Measurements from ENCODE around the gene CD274.
"Not testable (repeated sequence)": the region's sequence is repeated elsewhere in the genome, so short reads cannot be mapped to it uniquely, and the experiment has no call there.

CD274 gene

GRCh38 chr9:5470122-5470521, 19.8 kb downstream of the CD274 start:
- no peak for DNase-seq

GRCh38 chr9:5470816-5471215, 20.5 kb downstream of the CD274 start:
- DNase-seq, result no peak

GRCh38 chr9:5475611-5476010, 25.3 kb downstream of the CD274 start:
- not testable (repeated sequence) for DNase-seq

- DNase-seq, result no peak
Measured at GRCh38 chr9:5478206-5478605, 27.9 kb downstream of the CD274 start.

- no peak for DNase-seq
Measured at GRCh38 chr9:5479994-5480694, 29.8 kb downstream of the CD274 start.

- no peak for DNase-seq
Measured at GRCh38 chr9:5480919-5481318, 30.6 kb downstream of the CD274 start.

- no peak for DNase-seq
Measured at GRCh38 chr9:5481322-5482040, 31.1 kb downstream of the CD274 start.

- DNase-seq, result no peak
Measured at GRCh38 chr9:5482194-5482593, 31.9 kb downstream of the CD274 start.

- no peak for DNase-seq
Measured at GRCh38 chr9:5483306-5483705, 33.0 kb downstream of the CD274 start.

- no peak for DNase-seq
Measured at GRCh38 chr9:5485378-5486085, 35.2 kb downstream of the CD274 start.

GRCh38 chr9:5486988-5487387, 36.6 kb downstream of the CD274 start:
- DNase-seq, result no peak

GRCh38 chr9:5488221-5489008, 38.1 kb downstream of the CD274 start:
- DNase-seq, result no peak

- DNase-seq, result no peak
Measured at GRCh38 chr9:5489630-5490490, 39.5 kb downstream of the CD274 start.

- DNase-seq, result no peak
Measured at GRCh38 chr9:5492965-5493678, 42.8 kb downstream of the CD274 start.

- no peak for DNase-seq
Measured at GRCh38 chr9:5493679-5494511, 43.6 kb downstream of the CD274 start.

GRCh38 chr9:5494765-5495164, 44.4 kb downstream of the CD274 start:
- not testable (repeated sequence) for DNase-seq

- DNase-seq, result no peak
Measured at GRCh38 chr9:5499157-5499556, 48.8 kb downstream of the CD274 start.

- no peak for DNase-seq
Measured at GRCh38 chr9:5499889-5500398, 49.6 kb downstream of the CD274 start.

GRCh38 chr9:5500441-5501235, 50.3 kb downstream of the CD274 start:
- DNase-seq, result no peak
